Stimulated activated naive CD8-positive, alpha-beta T cell treated with anti-CD3 and anti-CD28 coated beads, Interleukin-15, Interleukin-2, amounts not matched to agents 100 ng/mL and 50 ng/mL, for 24 hours (primary cell): ENCODE measurements around the gene PEX6.

Source experiments
- H3K27ac Mint-ChIP-seq: one replicate; pipeline ENCODE4 v1.8.0; 2021; ENCODE audit warnings: mild to moderate bottlenecking, mixed read lengths
- H3K27me3 Mint-ChIP-seq: one replicate; pipeline ENCODE4 v1.8.0; 2021; ENCODE audit warnings: mixed read lengths
- H3K36me3 Mint-ChIP-seq: one replicate; pipeline ENCODE4 v1.8.0; 2021; ENCODE audit warnings: low read depth, mixed read lengths
- H3K4me1 Mint-ChIP-seq: one replicate; pipeline ENCODE4 v1.8.0; 2021; ENCODE audit warnings: low read depth, mixed read lengths
- H3K4me3 Mint-ChIP-seq: one replicate; pipeline ENCODE4 v1.8.0; 2021; ENCODE audit warnings: mild to moderate bottlenecking, mixed read lengths
- H3K9me3 Mint-ChIP-seq: one replicate; pipeline ENCODE4 v1.8.0; 2021; ENCODE audit warnings: mixed read lengths

PEX6 gene

DNA sequence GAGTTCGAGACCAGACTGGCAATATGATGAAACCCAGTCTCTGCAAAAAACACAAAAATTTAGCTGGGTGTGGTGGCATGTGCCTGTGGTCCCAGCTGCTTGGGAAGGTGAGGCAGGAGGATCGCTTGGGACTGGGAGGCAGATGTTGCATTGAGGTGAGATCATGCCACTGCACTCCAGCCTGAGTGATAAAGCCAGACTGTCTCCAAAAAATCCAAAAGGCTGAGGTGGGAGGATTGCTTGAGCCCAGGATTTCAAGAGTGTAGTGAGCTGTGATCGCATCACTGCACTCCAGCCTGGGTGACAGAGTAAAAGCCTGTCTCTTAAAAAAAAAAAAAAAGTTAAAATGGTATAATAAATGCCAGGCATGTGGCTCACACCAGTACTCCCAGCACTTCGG, 64.4 kb downstream of the PEX6 start:
- H3K36me3 Mint-ChIP-seq, result no peaks in the 10 kb centered on the region
- no peak overlapping the region for H3K4me3 Mint-ChIP-seq
- no peak overlapping the region for H3K27ac Mint-ChIP-seq
- H3K4me1 Mint-ChIP-seq, result peaks cover 5% of the 10 kb centered on the region
- H3K27me3 Mint-ChIP-seq, result peaks cover 8% of the 10 kb centered on the region
- no peaks in the 10 kb centered on the region for H3K9me3 Mint-ChIP-seq
